ENCODE data around the gene VPS26C.
"Not testable (repeated sequence)": the region's sequence is repeated elsewhere in the genome, so short reads cannot be mapped to it uniquely, and the experiment has no call there.

The VPS26C gene

GRCh38 chr21:37227071-37228002 is 39.8 kb downstream of the VPS26C start:
- DNase-seq, result no peak

GRCh38 chr21:37226041-37226920 is 40.9 kb downstream of the VPS26C start:
- DNase-seq, result no peak

- no peak for DNase-seq
These were observed 42.0 kb downstream of the VPS26C start for GRCh38 chr21:37224861-37225839.

GRCh38 chr21:37223804-37224345 is 43.3 kb downstream of the VPS26C start:
- no peak for DNase-seq

GRCh38 chr21:37222248-37222647 is 44.9 kb downstream of the VPS26C start:
- DNase-seq, result not testable (repeated sequence)

- DNase-seq, result peak; percentile 84 to 95
These were observed 46.0 kb downstream of the VPS26C start for GRCh38 chr21:37220981-37221664.

- DNase-seq, result peak; percentile 44 to 53
These were observed 46.6 kb downstream of the VPS26C start for GRCh38 chr21:37220433-37220980.

- peak; percentile 23 to 46 for DNase-seq
These were observed 47.2 kb downstream of the VPS26C start for GRCh38 chr21:37219761-37220432.

- no peak for DNase-seq
These were observed 52.2 kb downstream of the VPS26C start for GRCh38 chr21:37214952-37215351.

GRCh38 chr21:37210799-37211198 is 56.3 kb downstream of the VPS26C start:
- DNase-seq, result no peak

- DNase-seq, result no peak
These were observed 57.0 kb downstream of the VPS26C start for GRCh38 chr21:37210130-37210529.

GRCh38 chr21:37208741-37209225 is 58.4 kb downstream of the VPS26C start:
- no peak for DNase-seq

GRCh38 chr21:37208056-37208721 is 58.9 kb downstream of the VPS26C start:
- peak; percentile 57 to 60 for DNase-seq

- DNase-seq, result no peak
These were observed 59.6 kb downstream of the VPS26C start for GRCh38 chr21:37207441-37208009.

GRCh38 chr21:37206496-37206895 is 60.6 kb downstream of the VPS26C start:
- no peak for DNase-seq

GRCh38 chr21:37204580-37204979 is 62.6 kb downstream of the VPS26C start:
- no peak for DNase-seq

GRCh38 chr21:37202221-37203110 is 64.7 kb downstream of the VPS26C start:
- no peak for DNase-seq
